GM18519 (cell line): ENCODE results near the gene RASL10A.

Experiments
- ATAC-seq: cut with Tn5 transposase; IDR thresholded peaks from one replicate; pipeline ENCODE4 v1.9.1; 2021; ENCODE audit warnings: mild to moderate bottlenecking, moderate library complexity; ENCODE audit not compliant: unreplicated experiment, low FRiP score

RASL10A gene

DNA sequence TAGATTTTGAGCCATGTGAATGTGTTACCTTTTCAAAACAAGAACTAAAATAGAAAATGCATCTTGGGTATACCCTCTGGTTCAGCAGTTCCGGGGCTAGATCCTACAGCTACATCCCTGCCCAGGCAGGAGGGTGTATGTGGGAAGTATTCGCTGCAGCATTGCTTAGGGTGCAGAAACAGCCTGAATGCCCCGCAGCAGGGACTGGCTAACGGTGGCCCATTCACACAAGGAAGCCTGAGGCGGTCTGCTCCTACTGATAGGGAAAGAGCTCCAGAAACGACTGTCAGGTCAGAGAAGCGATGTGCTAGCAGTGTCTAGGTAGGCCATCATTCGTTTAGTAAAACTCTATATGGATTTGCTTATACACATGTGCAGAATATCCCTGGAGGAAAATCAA is 9.9 kb upstream of the RASL10A start:
- ATAC-seq, result no peak

DNA sequence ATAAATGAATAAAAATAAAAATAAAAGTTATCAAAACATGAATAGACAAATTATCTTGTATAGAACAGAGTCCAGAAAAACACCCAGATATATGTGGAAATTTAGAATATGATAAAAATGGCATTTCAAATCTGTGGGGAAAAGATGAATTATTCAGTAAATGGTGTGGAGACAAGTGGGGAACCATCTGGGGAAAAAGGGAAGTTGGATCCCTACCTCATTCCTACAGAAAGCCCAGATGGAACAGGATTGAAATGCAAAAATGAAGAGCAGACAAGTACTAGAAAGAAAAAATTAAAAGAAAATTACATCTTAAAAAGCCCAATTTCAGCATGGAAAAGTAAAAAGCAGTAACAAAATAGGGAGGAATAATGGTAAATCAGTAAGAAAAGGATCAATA is 8.1 kb upstream of the RASL10A start:
- no peak for ATAC-seq

DNA sequence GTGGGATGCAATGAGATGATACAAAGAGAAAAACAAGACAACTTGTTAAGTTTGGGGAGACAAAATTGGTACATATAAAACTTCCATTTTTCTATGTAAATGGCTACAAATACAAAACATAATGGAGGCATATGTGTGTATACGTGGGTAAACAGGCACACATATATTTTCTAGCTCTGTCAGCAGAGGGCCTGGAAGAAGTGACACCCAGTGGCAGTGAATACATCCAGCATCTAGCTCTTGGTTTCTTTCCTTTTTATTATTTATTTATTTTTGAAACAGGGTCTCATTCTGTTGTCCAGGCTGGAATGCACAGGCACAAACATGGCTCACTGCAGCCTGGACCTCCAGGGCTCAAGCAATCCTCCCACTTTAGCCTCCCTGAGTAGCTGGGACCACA is 5.0 kb upstream of the RASL10A start:
- no peak for ATAC-seq

DNA sequence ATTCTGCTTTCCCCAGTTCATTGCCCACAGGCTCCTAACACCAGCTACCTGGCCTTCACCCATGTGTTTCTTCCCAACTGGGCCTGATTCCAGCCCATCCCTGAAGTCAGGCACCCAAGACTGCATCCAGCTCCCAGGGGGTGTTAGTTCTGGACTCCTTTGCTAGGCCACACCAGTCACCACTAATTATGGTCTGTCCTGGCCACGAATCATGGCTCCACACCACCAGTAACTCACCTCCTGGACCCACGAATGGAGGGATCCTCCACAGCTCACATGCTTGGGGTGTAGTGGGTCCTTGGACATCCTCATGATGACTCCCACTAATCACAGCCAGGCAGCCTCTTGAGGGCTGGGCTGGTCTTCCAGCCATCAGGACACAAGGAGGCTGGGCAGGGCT is 3.6 kb upstream of the RASL10A start:
- no peak for ATAC-seq

DNA sequence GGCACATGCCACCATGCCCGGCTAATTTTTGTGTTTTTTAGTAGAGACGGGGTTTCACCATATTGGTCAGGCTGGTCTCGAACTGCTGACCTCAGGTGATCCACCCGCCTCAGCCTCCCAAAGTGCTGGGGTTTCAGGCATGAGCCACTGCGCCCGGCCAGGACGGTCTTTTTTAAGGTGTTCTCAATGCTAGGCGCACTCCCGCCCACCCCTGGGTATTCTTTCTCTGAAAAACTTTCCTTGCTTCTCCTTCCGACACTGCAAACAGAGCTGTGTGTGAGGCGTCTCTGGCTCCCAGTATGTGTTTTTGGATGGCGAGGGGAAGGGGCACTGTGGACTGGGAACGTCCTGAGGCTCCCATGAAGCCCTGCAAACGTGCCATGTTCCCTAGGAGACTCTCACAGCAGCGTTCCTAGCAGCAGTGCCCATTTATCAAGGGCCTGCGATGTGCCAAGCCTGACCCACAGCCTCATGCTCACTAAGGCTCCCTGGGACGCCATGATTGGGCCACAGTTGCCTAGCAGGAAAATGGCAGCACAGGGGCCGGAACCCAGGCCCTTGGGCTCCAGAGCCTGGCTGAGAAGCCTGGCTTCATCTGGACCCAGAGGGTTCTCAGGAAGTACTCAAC is 2.4 kb upstream of the RASL10A start:
- no peak for ATAC-seq

DNA sequence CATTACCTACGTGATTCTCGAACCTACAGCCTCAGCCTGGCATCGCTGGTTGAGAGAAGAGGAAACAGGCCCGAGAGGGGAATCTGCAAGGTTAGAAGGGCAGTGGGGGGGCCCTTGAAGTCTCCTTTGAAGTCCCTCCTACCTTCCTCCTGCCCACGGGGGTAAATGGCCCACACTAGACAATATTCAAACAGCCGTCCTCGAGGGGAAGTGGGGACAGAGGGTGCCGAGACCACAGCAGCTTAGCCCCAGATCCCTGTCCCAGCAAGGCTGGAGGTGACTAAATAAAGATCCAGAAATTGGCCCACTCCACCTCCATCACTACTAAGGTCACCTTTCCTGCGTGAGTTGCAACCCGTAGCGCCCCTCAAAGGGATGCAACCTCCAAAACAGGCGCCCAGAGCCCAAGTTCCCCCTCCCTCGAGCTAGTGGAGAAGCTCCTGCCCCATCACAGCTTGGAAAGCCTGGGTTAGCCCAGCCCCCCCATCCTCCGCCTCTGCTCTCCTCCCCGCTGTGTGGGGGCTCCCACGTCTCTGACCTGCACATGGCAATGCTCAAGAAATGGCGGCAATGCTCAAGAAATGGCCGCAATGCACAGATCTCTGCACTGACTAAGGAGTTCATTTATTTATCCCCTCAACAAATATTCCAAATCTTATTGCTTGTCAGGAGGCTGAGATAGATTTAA is 788 bp upstream of the RASL10A start:
- no peak for ATAC-seq

DNA sequence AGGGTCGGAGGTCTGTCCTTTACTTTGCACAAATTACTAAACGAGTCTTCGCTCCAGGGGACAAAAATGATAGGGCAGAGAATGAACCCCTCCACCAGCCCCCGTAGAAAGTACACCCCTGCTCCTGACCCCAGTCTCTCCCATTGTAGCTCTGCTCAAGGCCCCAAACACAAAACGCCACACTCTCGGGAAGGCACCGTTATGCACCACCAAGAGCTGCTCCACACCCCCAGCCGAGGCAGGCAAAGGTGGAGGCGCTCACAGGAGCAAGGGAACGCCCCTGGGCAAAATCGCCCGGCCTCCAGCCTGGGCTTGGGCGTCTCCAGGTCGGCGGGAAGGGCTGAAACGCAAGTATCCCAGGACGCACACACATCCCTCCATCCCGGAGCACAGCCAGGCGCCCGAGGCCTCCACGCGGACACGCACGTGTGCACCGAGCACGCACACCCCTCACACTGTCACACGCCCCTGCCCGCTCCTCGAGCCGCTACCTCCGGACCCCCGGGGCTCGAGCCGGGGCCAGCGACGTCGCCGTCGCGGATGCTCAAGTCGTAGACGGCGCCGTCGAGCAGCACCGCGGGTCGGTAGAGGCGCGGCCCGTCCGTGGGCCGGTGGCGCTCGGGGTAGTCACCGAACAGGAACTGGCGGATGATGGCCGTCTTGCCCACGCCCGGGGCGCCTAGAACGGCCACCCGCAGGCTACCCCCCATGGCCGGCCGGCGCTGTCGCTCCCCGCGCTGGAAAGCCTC is 786 bp downstream of the RASL10A start:
- no peak for ATAC-seq

DNA sequence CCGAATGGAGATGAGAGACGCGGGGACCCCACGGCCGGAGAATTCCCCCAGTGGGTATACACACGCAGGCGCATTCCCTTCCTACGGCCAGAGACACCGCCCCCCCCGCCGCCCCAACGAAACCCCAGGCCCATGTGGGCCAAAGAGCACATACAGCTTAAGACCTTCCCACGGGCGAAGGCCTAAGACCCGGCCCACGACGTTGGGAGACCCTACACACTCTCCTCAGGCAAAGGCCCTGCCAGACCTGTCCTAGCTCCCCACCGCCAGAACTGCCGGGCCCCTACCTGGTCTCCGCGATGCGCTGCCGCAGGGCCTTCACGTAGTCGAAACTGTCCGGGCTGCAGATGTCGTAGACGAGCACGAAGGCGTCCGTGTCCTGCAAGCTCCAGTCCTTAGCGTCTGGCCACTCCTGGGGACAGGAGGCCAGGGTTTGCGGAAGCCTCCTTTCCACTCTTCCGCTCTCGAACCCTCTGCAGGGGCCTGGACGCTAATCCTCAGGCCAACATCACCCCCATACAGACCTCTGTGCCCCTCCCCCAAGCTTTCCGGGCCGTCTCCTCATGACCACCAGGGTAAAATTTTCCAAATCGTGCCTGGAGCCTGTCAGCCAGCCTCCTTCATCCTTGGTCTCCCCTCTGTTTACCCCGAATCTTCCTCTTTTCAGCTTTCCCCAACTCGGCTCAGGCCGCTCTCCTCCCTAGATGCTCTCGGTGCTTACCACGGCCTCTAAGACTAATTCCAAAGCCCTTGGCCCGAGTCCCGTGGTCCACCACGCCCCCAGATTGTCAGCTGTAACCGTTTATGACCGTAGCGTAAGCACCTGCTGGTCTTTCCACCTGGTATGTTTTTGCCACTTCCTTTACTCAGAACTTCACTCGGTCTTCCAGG is 1.7 kb downstream of the RASL10A start:
- ATAC-seq, result no peak

DNA sequence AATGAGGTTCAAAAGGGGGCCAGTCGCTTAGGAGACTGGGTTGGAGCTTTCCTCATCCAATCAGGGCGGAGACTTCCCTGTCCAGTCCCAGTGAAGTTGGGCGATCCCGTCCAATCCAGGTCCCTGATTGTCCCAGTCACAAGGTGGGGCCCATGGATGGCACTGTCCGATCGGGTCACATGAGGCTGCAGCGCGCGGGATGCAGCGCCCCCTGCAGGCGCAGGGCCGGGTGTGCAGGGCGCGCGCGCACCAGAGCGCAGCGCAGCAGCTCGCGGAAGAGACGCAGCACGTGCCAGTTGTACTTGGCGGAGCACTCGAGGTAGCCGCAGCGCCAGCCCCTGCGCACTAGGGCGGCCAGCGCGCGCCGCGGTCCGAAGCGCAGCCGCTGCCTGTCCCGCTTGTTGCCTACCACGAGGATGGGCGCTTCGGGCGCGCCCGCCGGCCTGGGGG is 2.3 kb downstream of the RASL10A start:
- ATAC-seq, result no peak

DNA sequence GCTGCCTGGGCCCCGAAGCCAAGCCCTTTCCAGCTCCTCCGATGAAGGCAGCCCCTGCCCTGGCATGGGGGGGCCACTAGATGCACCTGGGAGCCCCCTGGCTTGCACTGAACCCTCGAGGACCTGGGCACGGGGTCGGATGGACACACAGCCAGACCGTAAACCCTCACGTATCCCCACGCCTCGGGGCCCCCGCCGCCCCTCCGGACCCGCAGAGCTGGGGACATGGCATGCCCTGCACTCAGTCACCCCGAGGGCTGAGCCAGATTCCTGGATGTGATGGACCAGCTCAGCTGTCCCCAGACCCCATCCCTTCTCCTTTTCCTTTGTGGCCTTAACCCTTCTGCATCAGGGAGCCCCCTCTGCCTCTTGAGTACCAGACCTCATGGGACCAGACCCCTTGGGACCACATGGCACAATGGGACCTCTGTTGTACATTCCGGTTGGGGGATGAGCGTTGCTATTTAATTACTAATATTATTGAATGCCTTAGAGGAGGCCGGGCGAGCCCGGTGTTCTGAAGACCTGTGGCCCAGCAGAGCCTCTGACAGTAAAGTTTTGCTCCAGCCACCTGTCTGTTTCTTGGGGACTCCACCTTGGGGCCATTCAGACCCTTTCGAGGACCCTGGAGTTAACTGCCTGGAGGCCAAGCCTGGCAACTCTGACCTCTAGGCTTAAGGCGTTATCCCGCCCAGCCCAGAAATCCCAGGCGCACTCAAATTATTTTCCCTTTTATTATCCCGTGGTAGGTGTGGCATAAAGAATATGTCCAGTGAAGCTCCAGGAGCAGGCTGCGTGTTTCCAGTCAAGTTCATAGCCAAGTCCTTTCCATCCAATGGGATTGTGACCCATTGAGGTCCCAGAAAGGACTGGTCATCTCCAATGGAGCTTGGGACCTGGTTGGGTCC is 3.0 kb downstream of the RASL10A start:
- no peak for ATAC-seq

DNA sequence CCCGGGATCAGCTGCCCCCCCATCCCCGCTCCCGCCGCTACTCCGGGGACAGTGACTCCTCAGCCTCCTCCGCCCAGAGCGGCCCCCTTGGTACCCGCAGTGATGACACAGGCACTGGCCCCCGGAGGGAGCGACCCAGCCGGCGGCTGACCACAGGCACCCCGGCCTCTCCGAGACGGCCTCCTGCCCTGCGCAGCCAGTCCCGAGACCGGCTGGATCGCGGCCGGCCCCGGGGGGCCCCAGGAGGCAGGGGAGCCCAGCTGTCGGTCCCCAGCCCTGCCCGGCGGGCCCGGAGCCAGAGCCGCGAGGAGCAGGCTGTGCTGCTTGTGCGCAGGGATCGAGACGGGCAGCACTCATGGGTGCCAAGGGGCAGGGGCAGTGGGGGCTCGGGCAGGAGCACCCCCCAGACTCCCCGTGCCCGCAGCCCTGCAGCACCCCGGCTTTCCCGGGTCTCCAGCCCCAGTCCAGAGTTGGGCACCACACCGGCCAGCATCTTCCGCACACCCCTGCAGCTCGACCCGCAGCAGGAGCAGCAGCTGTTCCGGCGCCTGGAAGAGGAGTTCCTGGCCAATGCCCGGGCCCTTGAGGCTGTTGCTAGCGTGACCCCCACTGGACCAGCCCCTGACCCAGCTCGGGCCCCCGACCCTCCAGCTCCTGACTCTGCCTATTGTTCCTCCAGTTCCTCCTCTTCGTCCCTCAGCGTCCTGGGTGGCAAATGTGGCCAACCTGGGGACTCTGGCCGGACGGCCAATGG is 3.9 kb downstream of the RASL10A start:
- ATAC-seq, result no peak

DNA sequence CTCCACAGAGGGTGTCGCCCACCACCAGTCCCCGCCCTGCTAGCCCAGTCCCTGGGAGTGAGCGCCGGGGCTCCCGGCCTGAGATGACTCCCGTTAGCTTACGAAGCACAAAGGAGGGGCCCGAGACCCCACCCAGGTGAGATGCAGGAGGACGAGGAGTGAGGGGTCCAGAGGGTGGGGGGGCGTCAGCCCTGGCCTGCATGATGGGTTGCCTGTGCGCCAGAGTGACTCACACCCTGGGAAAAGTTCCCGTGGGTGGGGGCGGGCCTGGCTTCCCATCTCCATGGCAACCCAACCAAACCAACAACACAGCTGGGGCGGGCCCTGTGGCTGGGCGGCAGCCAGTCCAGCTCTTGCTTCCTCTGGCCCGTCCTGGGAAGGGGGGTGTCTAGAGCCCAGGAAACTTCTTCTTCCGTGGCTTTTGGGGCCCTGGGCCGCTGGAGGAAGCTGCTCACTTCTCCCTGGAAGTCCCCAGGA is 4.6 kb downstream of the RASL10A start:
- no peak for ATAC-seq

DNA sequence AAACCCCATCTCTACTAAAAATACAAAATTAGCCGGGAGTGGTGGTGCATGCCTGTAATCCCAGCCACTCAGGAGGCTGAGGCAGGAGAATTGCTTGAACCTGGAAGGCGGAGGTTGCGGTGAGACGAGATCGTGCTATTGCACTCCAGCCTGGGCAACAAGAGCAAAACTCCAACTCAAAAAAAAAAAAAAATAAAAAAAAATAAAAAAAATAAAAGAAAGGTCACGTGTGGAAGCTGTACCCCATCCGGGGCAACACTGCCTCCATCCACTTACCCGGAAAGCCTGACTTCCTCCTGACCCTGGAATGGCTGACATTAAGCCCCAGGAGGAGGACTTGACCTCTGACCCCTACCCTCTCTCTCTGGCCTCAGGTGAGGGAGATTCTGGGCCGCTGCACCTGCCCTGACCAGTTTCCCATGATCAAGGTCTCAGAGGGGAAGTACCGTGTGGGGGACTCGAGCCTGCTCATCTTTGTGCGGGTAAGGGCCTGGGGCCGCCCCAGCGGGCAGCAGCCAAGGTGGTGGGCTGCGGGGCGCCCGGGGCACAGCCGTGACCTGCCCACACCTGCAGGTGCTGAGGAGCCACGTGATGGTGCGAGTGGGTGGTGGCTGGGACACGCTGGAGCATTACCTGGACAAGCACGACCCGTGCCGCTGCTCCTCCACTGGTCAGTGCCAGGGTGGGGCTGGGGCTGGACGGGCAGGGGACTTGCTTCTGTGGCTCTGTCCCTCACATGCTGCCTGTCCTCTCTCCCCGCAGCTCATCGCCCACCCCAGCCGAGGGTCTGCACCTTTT is 5.2 kb downstream of the RASL10A start:
- no peak for ATAC-seq

DNA sequence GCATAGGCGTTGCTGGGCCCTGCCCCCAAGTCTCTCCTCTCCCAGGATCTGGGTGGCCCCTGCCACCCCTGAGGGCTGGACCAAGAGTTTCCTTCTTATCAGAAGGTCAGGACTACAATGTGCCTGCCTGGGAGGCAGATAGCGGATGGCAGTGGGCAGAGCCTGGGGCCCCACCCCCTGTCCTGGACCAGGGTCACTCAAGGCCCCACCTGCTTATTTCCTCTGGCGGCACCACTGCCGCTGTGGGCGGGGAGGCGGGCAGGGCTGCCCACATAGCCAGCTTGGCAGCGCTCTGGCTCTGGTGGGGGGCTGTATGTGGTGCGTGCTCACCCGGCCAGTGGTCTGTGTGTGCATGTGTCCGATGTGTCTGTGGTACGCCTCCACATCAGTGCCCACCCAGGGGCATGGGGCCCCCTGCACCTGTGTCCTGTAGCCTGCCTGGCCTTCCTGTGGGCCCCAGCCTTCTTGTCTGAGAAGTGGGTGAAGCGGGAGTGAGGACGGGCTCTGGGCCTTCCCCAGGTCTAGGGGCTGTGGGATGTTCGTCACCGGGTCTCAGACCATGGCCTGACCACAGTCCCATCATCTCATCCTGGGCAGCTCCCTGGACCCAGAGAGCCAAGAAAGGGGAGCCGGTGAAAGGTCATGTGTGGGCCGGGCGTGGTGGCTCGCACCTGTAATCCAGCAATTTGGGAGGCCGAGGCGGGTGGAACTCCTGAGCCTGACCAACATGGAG is 6.0 kb downstream of the RASL10A start:
- no peak for ATAC-seq

DNA sequence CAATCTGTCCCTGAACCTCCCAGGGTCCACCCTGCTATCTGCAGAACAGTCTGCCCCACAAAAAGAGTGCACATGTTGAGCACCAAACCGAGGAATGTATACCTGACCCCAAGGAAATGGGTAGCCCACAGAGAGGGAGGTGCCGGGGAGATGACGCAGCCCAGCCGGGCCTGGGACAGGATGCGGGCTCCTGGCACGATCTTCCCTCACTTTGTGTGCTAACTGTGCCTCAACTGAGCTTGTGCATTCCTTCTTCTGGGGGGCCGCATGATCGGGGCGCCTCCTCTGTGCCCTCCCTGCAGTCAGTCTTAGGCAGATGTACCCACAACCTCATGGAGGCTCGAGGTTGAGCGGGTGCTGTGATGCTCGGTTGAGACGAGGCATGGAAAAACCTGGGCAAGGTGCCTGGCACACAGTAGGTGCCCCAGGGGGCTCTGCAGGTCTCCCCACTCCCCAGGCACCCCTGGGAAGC is 6.7 kb downstream of the RASL10A start:
- no peak for ATAC-seq

DNA sequence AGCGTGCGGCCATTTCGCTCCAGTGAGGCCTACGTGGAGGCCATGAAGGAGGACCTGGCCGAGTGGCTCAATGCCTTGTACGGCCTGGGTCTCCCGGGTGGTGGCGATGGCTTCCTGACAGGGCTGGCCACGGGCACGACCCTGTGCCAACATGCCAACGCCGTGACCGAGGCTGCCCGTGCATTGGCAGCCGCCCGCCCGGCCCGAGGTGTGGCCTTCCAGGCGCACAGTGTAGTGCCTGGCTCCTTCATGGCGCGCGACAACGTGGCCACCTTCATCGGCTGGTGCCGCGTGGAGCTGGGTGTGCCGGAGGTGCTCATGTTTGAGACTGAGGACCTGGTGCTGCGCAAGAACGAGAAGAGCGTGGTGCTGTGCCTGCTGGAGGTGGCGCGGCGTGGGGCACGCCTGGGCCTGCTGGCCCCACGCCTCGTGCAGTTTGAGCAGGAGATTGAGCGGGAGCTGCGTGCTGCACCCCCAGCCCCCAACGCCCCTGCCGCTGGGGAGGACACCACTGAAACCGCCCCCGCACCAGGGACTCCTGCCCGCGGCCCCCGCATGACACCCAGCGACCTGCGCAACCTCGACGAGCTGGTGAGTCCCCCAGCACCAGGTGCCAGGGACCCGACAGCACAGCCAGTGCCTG is 7.2 kb downstream of the RASL10A start:
- no peak for ATAC-seq

DNA sequence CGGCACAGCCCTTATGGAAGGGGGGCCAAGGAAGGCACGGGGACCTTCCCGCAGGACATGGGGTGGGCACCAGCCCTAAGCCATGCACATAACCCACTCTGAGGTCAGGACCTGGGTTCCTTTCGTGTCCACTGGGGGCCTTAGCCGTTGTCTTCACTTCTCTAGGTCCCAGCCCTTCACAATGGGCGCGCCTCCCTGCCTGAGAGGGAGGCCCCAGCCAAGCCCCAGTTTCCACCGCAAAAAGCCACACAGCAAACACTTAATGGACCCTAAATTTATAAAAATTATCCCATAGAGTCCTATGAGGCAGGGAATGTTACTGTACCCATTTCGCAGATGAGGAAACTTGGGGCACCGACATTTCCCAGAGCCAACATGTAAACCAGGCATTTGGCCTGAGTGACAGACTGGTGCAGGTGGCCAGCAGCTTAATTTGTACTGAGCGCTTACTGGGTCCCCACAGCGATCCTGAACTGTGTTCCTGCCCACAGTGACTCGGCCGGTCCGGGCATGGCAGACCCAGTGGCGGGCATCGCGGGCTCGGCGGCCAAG is 7.8 kb downstream of the RASL10A start:
- ATAC-seq, result no peak
